ENCODE results near the gene COA1. TPM values are rescaled to one million over a fixed set of nuclear protein-coding genes. Genes with fewer than 3 reads are reported as not detected.
A peak's percentile ranks its signal among the peaks of the same experiment; 100 is the strongest.

The COA1 gene
- total and polyA plus RNA-seq, 9 of the 15 experiments (the other 6 are each of a cell fraction or from before 2014, with no cell fraction given), result 98.9 to 463 (median 181) TPM

DNA sequence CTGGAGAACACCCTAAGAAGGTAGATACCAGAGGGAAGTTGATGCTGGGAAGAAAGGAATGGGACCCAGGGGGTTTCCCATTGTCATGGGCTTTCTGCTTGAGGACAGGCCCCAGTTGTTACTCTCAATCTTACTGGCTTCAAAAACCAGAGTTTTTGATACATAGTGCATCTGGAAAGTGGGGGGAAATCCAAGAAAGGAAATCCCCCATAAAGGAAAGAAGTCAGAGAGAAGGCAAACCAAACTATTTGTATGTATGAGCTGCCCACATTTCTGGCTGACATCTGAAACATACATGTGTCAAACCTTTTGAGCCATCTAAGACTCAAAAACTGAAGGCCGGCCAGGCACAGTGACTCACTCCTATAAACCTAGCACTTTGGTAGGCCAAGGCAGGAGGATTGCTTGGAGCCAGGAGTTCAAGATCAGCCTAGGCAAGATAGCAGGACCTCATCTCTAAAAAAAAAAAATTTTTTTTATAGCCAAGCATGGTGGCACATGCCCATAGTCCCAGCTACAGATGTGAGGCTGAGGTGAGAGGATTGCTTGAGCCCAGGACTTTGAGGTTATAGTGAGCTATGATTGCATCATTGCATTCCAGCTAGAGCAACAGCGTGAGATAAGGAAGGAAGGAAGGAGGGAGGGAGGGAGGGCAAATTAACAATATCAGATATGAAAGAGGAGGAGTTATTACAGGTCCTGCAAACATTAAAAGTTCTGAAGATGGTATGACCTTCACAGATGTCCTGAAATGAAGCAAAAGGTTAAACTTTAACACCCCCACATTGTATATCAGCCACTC lies 6.7 kb upstream of the COA1 start (continued):
- TF ChIP-seq, protein P1, sequence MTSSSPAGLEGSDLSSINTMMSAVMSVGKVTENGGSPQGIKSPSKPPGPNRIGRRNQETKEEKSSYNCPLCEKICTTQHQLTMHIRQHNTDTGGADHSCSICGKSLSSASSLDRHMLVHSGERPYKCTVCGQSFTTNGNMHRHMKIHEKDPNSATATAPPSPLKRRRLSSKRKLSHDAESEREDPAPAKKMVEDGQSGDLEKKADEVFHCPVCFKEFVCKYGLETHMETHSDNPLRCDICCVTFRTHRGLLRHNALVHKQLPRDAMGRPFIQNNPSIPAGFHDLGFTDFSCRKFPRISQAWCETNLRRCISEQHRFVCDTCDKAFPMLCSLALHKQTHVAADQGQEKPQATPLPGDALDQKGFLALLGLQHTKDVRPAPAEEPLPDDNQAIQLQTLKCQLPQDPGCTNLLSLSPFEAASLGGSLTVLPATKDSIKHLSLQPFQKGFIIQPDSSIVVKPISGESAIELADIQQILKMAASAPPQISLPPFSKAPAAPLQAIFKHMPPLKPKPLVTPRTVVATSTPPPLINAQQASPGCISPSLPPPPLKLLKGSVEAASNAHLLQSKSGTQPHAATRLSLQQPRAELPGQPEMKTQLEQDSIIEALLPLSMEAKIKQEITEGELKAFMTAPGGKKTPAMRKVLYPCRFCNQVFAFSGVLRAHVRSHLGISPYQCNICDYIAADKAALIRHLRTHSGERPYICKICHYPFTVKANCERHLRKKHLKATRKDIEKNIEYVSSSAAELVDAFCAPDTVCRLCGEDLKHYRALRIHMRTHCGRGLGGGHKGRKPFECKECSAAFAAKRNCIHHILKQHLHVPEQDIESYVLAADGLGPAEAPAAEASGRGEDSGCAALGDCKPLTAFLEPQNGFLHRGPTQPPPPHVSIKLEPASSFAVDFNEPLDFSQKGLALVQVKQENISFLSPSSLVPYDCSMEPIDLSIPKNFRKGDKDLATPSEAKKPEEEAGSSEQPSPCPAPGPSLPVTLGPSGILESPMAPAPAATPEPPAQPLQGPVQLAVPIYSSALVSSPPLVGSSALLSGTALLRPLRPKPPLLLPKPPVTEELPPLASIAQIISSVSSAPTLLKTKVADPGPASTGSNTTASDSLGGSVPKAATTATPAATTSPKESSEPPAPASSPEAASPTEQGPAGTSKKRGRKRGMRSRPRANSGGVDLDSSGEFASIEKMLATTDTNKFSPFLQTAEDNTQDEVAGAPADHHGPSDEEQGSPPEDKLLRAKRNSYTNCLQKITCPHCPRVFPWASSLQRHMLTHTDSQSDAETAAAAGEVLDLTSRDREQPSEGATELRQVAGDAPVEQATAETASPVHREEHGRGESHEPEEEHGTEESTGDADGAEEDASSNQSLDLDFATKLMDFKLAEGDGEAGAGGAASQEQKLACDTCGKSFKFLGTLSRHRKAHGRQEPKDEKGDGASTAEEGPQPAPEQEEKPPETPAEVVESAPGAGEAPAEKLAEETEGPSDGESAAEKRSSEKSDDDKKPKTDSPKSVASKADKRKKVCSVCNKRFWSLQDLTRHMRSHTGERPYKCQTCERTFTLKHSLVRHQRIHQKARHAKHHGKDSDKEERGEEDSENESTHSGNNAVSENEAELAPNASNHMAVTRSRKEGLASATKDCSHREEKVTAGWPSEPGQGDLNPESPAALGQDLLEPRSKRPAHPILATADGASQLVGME (CRISPR knock-in tag; IDR thresholded peaks at IDR 0.05), result peak; percentile 24; the same call in 1 of the 2 replicates
- TF ChIP-seq TCFL5 (CRISPR knock-in tag; conservative IDR thresholded peaks at IDR 0.05) (no peak), RBFOX2 (IDR thresholded peaks at IDR 0.05; ENCODE audit: low read depth, low read length) (peak; percentile 49), NCOR1 (IDR thresholded peaks at IDR 0.05) (no peak), ZKSCAN8 (CRISPR knock-in tag; IDR thresholded peaks at IDR 0.05) (no peak), TRIM24 (IDR thresholded peaks at IDR 0.05) (peak; percentile 56 to 68; a peak in 2 of 4 replicates), SAFB2 (IDR thresholded peaks at IDR 0.05; ENCODE audit: borderline replicate concordance, low read depth, low read length, severe bottlenecking) (no peak), NR4A1 (CRISPR knock-in tag; IDR thresholded peaks at IDR 0.05) (no peak), NR4A1 (tag; IDR thresholded peaks at IDR 0.05) (no peak; the same call in 1 of the 2 replicates), POLR2H (tag; IDR thresholded peaks at IDR 0.05; ENCODE audit: low read depth) (no peak), CEBPB (tag; IDR thresholded peaks at IDR 0.05) (peak; percentile 95), ZNF212 (CRISPR knock-in tag; IDR thresholded peaks at IDR 0.05) (peak; percentile 35; the same call in 1 of the 2 replicates), HDAC1 (IDR thresholded peaks at IDR 0.05) (0 out of 4 replicates have a peak, but pooled peaks of 1 of the 2 experiments have one; percentile 14), CEBPG (CRISPR knock-in tag; IDR thresholded peaks at IDR 0.05) (peak; percentile 96), CEBPG (tag; conservative IDR thresholded peaks at IDR 0.05 in 1 of 2, IDR thresholded peaks at IDR 0.05 in 1 of 2) (peak; percentile 98)
- TF ChIP-seq, protein P2, sequence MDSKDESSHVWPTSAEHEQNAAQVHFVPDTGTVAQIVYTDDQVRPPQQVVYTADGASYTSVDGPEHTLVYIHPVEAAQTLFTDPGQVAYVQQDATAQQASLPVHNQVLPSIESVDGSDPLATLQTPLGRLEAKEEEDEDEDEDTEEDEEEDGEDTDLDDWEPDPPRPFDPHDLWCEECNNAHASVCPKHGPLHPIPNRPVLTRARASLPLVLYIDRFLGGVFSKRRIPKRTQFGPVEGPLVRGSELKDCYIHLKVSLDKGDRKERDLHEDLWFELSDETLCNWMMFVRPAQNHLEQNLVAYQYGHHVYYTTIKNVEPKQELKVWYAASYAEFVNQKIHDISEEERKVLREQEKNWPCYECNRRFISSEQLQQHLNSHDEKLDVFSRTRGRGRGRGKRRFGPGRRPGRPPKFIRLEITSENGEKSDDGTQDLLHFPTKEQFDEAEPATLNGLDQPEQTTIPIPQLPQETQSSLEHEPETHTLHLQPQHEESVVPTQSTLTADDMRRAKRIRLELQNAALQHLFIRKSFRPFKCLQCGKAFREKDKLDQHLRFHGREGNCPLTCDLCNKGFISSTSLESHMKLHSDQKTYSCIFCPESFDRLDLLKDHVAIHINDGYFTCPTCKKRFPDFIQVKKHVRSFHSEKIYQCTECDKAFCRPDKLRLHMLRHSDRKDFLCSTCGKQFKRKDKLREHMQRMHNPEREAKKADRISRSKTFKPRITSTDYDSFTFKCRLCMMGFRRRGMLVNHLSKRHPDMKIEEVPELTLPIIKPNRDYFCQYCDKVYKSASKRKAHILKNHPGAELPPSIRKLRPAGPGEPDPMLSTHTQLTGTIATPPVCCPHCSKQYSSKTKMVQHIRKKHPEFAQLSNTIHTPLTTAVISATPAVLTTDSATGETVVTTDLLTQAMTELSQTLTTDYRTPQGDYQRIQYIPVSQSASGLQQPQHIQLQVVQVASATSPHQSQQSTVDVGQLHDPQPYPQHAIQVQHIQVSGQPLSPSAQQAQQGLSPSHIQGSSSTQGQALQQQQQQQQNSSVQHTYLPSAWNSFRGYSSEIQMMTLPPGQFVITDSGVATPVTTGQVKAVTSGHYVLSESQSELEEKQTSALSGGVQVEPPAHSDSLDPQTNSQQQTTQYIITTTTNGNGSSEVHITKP (IDR thresholded peaks at IDR 0.05; ENCODE audit: partially characterized antibody), result peak; percentile 46
- TF ChIP-seq, protein P3, sequence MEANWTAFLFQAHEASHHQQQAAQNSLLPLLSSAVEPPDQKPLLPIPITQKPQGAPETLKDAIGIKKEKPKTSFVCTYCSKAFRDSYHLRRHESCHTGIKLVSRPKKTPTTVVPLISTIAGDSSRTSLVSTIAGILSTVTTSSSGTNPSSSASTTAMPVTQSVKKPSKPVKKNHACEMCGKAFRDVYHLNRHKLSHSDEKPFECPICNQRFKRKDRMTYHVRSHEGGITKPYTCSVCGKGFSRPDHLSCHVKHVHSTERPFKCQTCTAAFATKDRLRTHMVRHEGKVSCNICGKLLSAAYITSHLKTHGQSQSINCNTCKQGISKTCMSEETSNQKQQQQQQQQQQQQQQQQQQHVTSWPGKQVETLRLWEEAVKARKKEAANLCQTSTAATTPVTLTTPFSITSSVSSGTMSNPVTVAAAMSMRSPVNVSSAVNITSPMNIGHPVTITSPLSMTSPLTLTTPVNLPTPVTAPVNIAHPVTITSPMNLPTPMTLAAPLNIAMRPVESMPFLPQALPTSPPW (CRISPR knock-in tag; IDR thresholded peaks at IDR 0.05), result peak; percentile 90
